HepG2 (cell line): ENCODE data around the gene TNFSF13. TPM values are rescaled to one million over a fixed set of nuclear protein-coding genes. Genes with fewer than 3 reads are reported as not detected.
A peak's percentile ranks its signal among the peaks of the same experiment; 100 is the strongest.

ENCODE experiments used
- FOXA3 ChIP-seq: IDR thresholded peaks from 2 replicates; pipeline ENCODE4 v1.6.1; 2016; ENCODE audit warnings: missing genetic modification reagents, missing compliant biosample characterization
- HDAC1 ChIP-seq: sonication (generic); formaldehyde crosslinking; IDR thresholded peaks from 2 replicates; pipeline ENCODE4 v1.5.1; 2020; ENCODE audit warnings: mild to moderate bottlenecking, missing genetic modification reagents
- NBN ChIP-seq: fragments of 450-650 bp; conservative IDR thresholded peaks from 2 replicates; pipeline ENCODE4 v1.6.1; 2017
- NFIC ChIP-seq: IDR thresholded peaks from 2 replicates; pipeline ENCODE4 v1.6.1; 2012; ENCODE audit warnings: mild to moderate bottlenecking, low read length, inconsistent platforms
- PAXIP1 ChIP-seq: sonication (generic); formaldehyde crosslinking; conservative IDR thresholded peaks from 2 replicates; pipeline ENCODE4 v1.4.0; 2020; ENCODE audit warnings: mild to moderate bottlenecking, missing genetic modification reagents, moderate library complexity
- PRDM4 ChIP-seq: sonication (generic); formaldehyde crosslinking; IDR thresholded peaks from 2 replicates; pipeline ENCODE4 v1.9.0; 2021; ENCODE audit warnings: missing genetic modification reagents, borderline replicate concordance
- TOPORS ChIP-seq: sonication (generic); formaldehyde crosslinking; IDR thresholded peaks from 2 replicates; pipeline ENCODE4 v1.8.0; 2023; ENCODE audit warnings: mild to moderate bottlenecking, missing genetic modification reagents
- ZFY ChIP-seq: sonication (generic); formaldehyde crosslinking; IDR thresholded peaks from 2 replicates; pipeline ENCODE4 v1.4.0; 2020; ENCODE audit warnings: missing genetic modification reagents
- ZNF232 ChIP-seq: sonication (generic); formaldehyde crosslinking; IDR thresholded peaks from 2 replicates; pipeline ENCODE4 v1.4.0; 2020; ENCODE audit warnings: missing genetic modification reagents, borderline replicate concordance
- ZNF253 ChIP-seq: sonication (generic); formaldehyde crosslinking; IDR thresholded peaks from 2 replicates; pipeline ENCODE4 v1.8.0; 2022; ENCODE audit warnings: mild to moderate bottlenecking, missing genetic modification reagents, borderline replicate concordance
- ZNF263 ChIP-seq: sonication (generic); formaldehyde crosslinking; IDR thresholded peaks from 2 replicates; pipeline ENCODE4 v1.4.0; 2020; ENCODE audit warnings: missing genetic modification reagents
- ZNF382 ChIP-seq: sonication (generic); formaldehyde crosslinking; IDR thresholded peaks from 2 replicates; pipeline ENCODE4 v1.5.0; 2020; ENCODE audit warnings: missing genetic modification reagents, mild to moderate bottlenecking, borderline replicate concordance
- ZNF503 ChIP-seq: sonication (generic); formaldehyde crosslinking; IDR thresholded peaks from 2 replicates; pipeline ENCODE4 v1.4.0; 2020; ENCODE audit warnings: missing genetic modification reagents
- ZNF800 ChIP-seq: sonication (generic); formaldehyde crosslinking; IDR thresholded peaks from 2 replicates; pipeline ENCODE4 v1.4.0; 2020; ENCODE audit warnings: missing genetic modification reagents
- polyA plus RNA-seq, 8 experiments: library from polyadenylated mRNA; depleted of rRNA in 3 of 8; stranded (reverse) in 7 of 8; unstranded in 1 of 8; fragments of >200 nt; fragmentation: Illumina TruSeq in 4 of 8; extraction: Trizol in 4 of 8; gene quantifications; 2 replicates each; pipeline versions ENCODE4 v1.2.1 to v1.2.3, GENCODE V29; 2011 to 2016; ENCODE audit warnings: low read depth in 4 of 8, missing spikeins in 1 of 8, mixed read lengths in 1 of 8; ENCODE audit not compliant: insufficient read depth in 1 of 8
- total RNA-seq, 5 experiments: library from RNA; depleted of rRNA; stranded (reverse); fragments of >200 nt; fragmentation: Illumina TruSeq; extraction: Trizol; gene quantifications; 2 replicates each; pipeline ENCODE4 v1.2.3, GENCODE V29; 2016; ENCODE audit warnings: low read depth in 1 of 5
- TF ChIP-seq, protein P1 (sequence below): sonication (generic); formaldehyde crosslinking; IDR thresholded peaks from 2 replicates; pipeline ENCODE4 v1.4.0; 2020; ENCODE audit warnings: missing genetic modification reagents, borderline replicate concordance
- TF ChIP-seq, protein P2 (sequence below): sonication (generic); formaldehyde crosslinking; IDR thresholded peaks from 2 replicates; pipeline ENCODE4 v1.9.0; 2021; ENCODE audit warnings: missing genetic modification reagents, mild to moderate bottlenecking, borderline replicate concordance

TNFSF13 gene
- total and polyA plus RNA-seq, 2 of the 13 experiments (the other 11 are each of a cell fraction or from before 2014, with no cell fraction given), result 2.5 to 3.3 TPM

DNA sequence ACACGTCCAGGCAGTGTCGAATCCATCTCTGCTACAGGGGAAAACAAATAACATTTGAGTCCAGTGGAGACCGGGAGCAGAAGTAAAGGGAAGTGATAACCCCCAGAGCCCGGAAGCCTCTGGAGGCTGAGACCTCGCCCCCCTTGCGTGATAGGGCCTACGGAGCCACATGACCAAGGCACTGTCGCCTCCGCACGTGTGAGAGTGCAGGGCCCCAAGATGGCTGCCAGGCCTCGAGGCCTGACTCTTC lies 13.7 kb downstream of the TNFSF13 start (continued):
- TF ChIP-seq, protein P1, sequence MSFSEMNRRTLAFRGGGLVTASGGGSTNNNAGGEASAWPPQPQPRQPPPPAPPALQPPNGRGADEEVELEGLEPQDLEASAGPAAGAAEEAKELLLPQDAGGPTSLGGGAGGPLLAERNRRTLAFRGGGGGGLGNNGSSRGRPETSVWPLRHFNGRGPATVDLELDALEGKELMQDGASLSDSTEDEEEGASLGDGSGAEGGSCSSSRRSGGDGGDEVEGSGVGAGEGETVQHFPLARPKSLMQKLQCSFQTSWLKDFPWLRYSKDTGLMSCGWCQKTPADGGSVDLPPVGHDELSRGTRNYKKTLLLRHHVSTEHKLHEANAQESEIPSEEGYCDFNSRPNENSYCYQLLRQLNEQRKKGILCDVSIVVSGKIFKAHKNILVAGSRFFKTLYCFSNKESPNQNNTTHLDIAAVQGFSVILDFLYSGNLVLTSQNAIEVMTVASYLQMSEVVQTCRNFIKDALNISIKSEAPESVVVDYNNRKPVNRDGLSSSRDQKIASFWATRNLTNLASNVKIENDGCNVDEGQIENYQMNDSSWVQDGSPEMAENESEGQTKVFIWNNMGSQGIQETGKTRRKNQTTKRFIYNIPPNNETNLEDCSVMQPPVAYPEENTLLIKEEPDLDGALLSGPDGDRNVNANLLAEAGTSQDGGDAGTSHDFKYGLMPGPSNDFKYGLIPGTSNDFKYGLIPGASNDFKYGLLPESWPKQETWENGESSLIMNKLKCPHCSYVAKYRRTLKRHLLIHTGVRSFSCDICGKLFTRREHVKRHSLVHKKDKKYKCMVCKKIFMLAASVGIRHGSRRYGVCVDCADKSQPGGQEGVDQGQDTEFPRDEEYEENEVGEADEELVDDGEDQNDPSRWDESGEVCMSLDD, result peak; percentile 54; the same call in 1 of the 2 replicates
- TF ChIP-seq NFIC, result no peak
- TF ChIP-seq ZFY, result peak; percentile 94
- no peak for TF ChIP-seq TOPORS (CRISPR knock-in tag)
- TF ChIP-seq ZNF382 (CRISPR knock-in tag), result no peak
- no peak for TF ChIP-seq ZNF503 (CRISPR knock-in tag)
- TF ChIP-seq, protein P2, sequence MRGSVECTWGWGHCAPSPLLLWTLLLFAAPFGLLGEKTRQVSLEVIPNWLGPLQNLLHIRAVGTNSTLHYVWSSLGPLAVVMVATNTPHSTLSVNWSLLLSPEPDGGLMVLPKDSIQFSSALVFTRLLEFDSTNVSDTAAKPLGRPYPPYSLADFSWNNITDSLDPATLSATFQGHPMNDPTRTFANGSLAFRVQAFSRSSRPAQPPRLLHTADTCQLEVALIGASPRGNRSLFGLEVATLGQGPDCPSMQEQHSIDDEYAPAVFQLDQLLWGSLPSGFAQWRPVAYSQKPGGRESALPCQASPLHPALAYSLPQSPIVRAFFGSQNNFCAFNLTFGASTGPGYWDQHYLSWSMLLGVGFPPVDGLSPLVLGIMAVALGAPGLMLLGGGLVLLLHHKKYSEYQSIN (CRISPR knock-in tag), result no peak
- no peak for TF ChIP-seq ZNF800 (CRISPR knock-in tag)
- no peak for TF ChIP-seq NBN
- TF ChIP-seq ZNF263 (CRISPR knock-in tag), result 0 out of 2 replicates have a peak, but pooled peaks have one; percentile 54
- peak; percentile 69 for TF ChIP-seq HDAC1 (CRISPR knock-in tag)
- no peak for TF ChIP-seq ZNF253
- 0 out of 2 replicates have a peak, but pooled peaks have one; percentile 52 for TF ChIP-seq ZNF232 (CRISPR knock-in tag)
- no peak; the same call in 1 of the 2 replicates for TF ChIP-seq FOXA3
- TF ChIP-seq PRDM4 (CRISPR knock-in tag), result no peak
- peak; percentile 54; the same call in 1 of the 2 replicates for TF ChIP-seq PAXIP1 (CRISPR knock-in tag)
